Muscle layer of colon (tissue), 2 donors: ENCODE measurements around the gene CELSR1.
"Not testable (repeated sequence)": the region's sequence is repeated elsewhere in the genome, so short reads cannot be mapped to it uniquely, and the experiment has no call there.

Experiments used
- H3K27ac ChIP-seq: one replicate; pipeline ENCODE4 v1.7.0; 2013; ENCODE audit warnings: low read depth, mild to moderate bottlenecking, low read length, moderate library complexity
- H3K27me3 ChIP-seq, 2 donors: one replicate each; pipeline ENCODE4 v1.7.0; 2013; ENCODE audit warnings: low read length in 2 of 2, mild to moderate bottlenecking in 2 of 2; ENCODE audit not compliant: insufficient read depth in 2 of 2, control insufficient read depth in 1 of 2
- H3K36me3 ChIP-seq: one replicate; pipeline ENCODE4 v1.7.0; 2013; ENCODE audit warnings: mild to moderate bottlenecking, low read length; ENCODE audit not compliant: insufficient read depth
- H3K4me1 ChIP-seq: one replicate; pipeline ENCODE4 v1.7.0; 2013; ENCODE audit warnings: mild to moderate bottlenecking, low read length; ENCODE audit not compliant: insufficient read depth
- H3K4me3 ChIP-seq, 2 donors: one replicate each; pipeline ENCODE4 v1.7.0; 2013; ENCODE audit warnings: low read length in 2 of 2, low read depth in 1 of 2, mild to moderate bottlenecking in 1 of 2, moderate library complexity in 1 of 2
- H3K9ac ChIP-seq: one replicate; pipeline ENCODE4 v1.7.0; 2013; ENCODE audit warnings: low read length
- H3K9me3 ChIP-seq: one replicate; pipeline ENCODE4 v1.7.0; 2013; ENCODE audit warnings: mild to moderate bottlenecking, low read length
- donor health status: abdominal sarcoma.
- donor health status: Adenocarcinoma of cecum.

The CELSR1 gene

GRCh38 chr22:46511151-46512038, 26.0 kb downstream of the CELSR1 start:
- Histone ChIP-seq H3K36me3 (no peaks in the 10 kb centered on the region), H3K27me3 (peaks cover 0 to 4% of the 10 kb centered on the region in 2 donors), H3K9ac (no peak overlapping the region), H3K27ac (no peak overlapping the region), H3K9me3 (no peaks in the 10 kb centered on the region), H3K4me3 (no peak overlapping the region), H3K4me1 (no peaks in the 10 kb centered on the region)

- Histone ChIP-seq H3K27ac (no peak overlapping the region), H3K9ac (no peak overlapping the region), H3K4me1 (no peaks in the 10 kb centered on the region), H3K4me3 (no peak overlapping the region), H3K27me3 (peaks cover 0 to 4% of the 10 kb centered on the region in 2 donors), H3K36me3 (no peaks in the 10 kb centered on the region), H3K9me3 (no peaks in the 10 kb centered on the region)
Measured at GRCh38 chr22:46509416-46510089, 27.9 kb downstream of the CELSR1 start.

- Histone ChIP-seq H3K36me3 (no peaks in the 10 kb centered on the region), H3K9ac (no peak overlapping the region), H3K4me1 (no peaks in the 10 kb centered on the region), H3K27me3 (peaks cover 0 to 4% of the 10 kb centered on the region in 2 donors), H3K4me3 (no peak overlapping the region), H3K9me3 (no peaks in the 10 kb centered on the region), H3K27ac (no peak overlapping the region)
Measured at GRCh38 chr22:46508491-46508999, 28.9 kb downstream of the CELSR1 start.

- H3K27ac ChIP-seq: no peak overlapping the region
- H3K9ac ChIP-seq: no peak overlapping the region
- H3K27me3 ChIP-seq: peaks cover 0 to 4% of the 10 kb centered on the region in 2 donors
- no peaks in the 10 kb centered on the region for H3K9me3 ChIP-seq
- no peaks in the 10 kb centered on the region for H3K4me1 ChIP-seq
- H3K4me3 ChIP-seq: no peak overlapping the region
- H3K36me3 ChIP-seq: no peaks in the 10 kb centered on the region
Measured at GRCh38 chr22:46507451-46508425, 29.7 kb downstream of the CELSR1 start.

GRCh38 chr22:46504584-46504983, 32.8 kb downstream of the CELSR1 start:
- Histone ChIP-seq H3K27me3 (peaks cover 0 to 4% of the 10 kb centered on the region in 2 donors), H3K36me3 (no peaks in the 10 kb centered on the region), H3K27ac (no peak overlapping the region), H3K9ac (no peak overlapping the region), H3K9me3 (no peaks in the 10 kb centered on the region), H3K4me3 (no peak overlapping the region), H3K4me1 (no peaks in the 10 kb centered on the region)

GRCh38 chr22:46502440-46503175, 34.8 kb downstream of the CELSR1 start:
- no peaks in the 10 kb centered on the region for H3K36me3 ChIP-seq
- H3K4me3 ChIP-seq: no peak overlapping the region
- H3K4me1 ChIP-seq: no peaks in the 10 kb centered on the region
- no peak overlapping the region for H3K27ac ChIP-seq
- no peak overlapping the region for H3K9ac ChIP-seq
- no peaks in the 10 kb centered on the region for H3K9me3 ChIP-seq
- no peaks in the 10 kb centered on the region for H3K27me3 ChIP-seq

DNA sequence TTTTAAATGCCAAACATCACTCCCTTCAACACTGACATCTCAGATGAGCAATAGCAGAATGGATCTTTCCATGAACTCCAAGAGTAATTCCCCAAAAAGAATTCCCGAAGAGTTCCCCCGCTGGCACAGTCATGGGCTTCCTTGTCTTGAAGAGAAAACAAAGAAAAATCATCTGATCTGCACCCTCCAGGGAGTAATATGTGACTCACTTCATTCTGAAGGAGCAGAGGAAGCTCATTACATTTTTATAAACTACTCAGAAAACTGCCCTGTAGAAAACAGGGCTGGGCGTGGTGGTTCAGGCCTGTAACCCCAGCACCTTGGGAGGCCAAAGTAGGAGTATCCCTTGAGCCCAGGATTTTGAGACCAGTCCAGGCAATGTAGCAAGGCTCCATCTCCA, 35.7 kb downstream of the CELSR1 start:
- Histone ChIP-seq H3K9me3 (no peaks in the 10 kb centered on the region), H3K27ac (no peak overlapping the region), H3K9ac (no peak overlapping the region), H3K4me1 (no peaks in the 10 kb centered on the region), H3K4me3 (no peak overlapping the region), H3K27me3 (no peaks in the 10 kb centered on the region), H3K36me3 (no peaks in the 10 kb centered on the region)

DNA sequence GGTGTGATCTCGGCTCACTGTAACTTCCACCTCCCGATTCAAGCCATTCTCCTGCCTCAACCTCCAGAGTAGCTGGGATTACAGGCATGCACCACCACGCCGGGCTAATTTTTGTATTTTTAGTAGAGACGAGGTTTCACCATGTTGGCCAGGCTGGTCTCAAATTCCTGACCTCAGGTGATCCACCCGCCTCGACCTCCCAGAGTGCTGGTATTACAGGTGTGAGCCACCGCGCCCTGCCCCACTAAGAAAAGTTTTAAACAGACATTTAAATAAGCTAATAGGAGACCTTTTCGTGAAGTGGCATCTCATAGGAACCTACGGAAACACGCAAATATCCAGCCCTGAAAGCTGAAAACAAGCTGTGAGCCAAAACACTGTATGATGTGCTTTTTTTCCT, 36.2 kb downstream of the CELSR1 start:
- not testable (repeated sequence) for H3K27me3 ChIP-seq, H3K9me3 ChIP-seq, H3K4me1 ChIP-seq, H3K4me3 ChIP-seq, H3K9ac ChIP-seq, H3K36me3 ChIP-seq, H3K27ac ChIP-seq

DNA sequence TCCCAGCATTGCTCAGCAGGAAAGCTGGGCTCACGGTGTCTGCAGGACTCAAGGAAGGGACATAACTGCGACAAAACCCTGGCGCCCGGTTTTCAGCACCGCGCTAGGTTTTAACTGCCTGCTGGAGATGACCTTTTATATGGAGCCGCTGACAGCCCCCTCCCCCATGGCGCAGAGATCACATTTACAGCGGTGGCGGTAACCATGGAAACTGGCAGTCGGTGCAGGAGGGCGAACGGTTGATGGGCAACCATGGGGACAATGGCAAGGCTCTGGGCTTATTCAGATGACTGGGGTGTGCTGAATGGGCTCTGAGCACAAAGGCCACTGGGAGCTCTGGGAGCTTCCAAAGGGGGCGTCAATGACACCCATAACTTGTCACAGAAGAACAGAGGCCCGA, 37.2 kb downstream of the CELSR1 start:
- no peaks in the 10 kb centered on the region for H3K36me3 ChIP-seq
- no peaks in the 10 kb centered on the region for H3K4me1 ChIP-seq
- no peaks in the 10 kb centered on the region for H3K27me3 ChIP-seq
- H3K9ac ChIP-seq: no peak overlapping the region
- no peak overlapping the region for H3K27ac ChIP-seq
- H3K4me3 ChIP-seq: no peak overlapping the region
- no peaks in the 10 kb centered on the region for H3K9me3 ChIP-seq

DNA sequence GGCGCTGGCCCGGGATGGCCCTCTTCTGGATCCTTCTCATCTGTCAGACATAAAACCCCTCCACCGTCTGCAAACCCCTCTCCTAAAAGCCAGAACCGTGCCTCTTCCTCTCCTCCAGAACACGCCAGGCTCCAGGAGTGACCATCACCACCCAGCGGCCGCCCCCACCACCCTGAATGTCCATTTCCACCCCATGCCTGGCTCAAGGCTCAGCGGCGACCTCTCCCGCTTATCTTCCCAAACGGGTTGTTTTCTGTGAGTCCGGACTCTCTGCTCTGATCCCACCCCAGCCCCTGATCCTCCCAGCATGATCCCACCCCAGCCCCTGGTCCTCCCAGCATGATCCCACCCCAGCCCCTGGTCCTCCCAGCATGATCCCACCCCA, 37.6 kb downstream of the CELSR1 start:
- no peak overlapping the region for H3K4me3 ChIP-seq
- no peaks in the 10 kb centered on the region for H3K9me3 ChIP-seq
- H3K27ac ChIP-seq: no peak overlapping the region
- H3K9ac ChIP-seq: no peak overlapping the region
- H3K27me3 ChIP-seq: no peaks in the 10 kb centered on the region
- H3K4me1 ChIP-seq: no peaks in the 10 kb centered on the region
- H3K36me3 ChIP-seq: no peaks in the 10 kb centered on the region
